GM12873 (cell line): ENCODE results near the gene BOD1L2.

Experiments
- CTCF ChIP-seq: IDR thresholded peaks from 2 replicates; pipeline ENCODE4 v1.5.1; 2012; ENCODE audit warnings: low read depth, mild to moderate bottlenecking, moderate library complexity, low read length, control low read depth; ENCODE audit not compliant: insufficient read depth; ENCODE audit errors: missing control alignments

BOD1L2 gene

GRCh38 chr18:57146956-57147636 lies at the start of gene BOD1L2:
BOD1L2 (plus strand) TSS chr18:57147087; CDS start chr18:57147313, 226 bp downstream.
- no peak for TF ChIP-seq CTCF

GRCh38 chr18:57107140-57107832 lies 39.6 kb upstream of the BOD1L2 start:
- no peak for TF ChIP-seq CTCF

- no peak for TF ChIP-seq CTCF
Observed at GRCh38 chr18:57110290-57110689, 36.6 kb upstream of the BOD1L2 start.

GRCh38 chr18:57113799-57114420 lies 33.0 kb upstream of the BOD1L2 start:
- no peak for TF ChIP-seq CTCF

- no peak for TF ChIP-seq CTCF
Observed at GRCh38 chr18:57116598-57117132, 30.2 kb upstream of the BOD1L2 start.

GRCh38 chr18:57121542-57122112 lies 25.3 kb upstream of the BOD1L2 start:
- TF ChIP-seq CTCF: no peak
